Right atrium auricular region (tissue), 2 donors: Measurements from ENCODE around the gene LRRK2. TPM values are rescaled to one million over a fixed set of nuclear protein-coding genes. Genes with fewer than 3 reads are reported as not detected.

Source experiments
- DNase-seq: peaks from one replicate; pipeline ENCODE4 v3.0.0-alpha.2; 2019; ENCODE audit warnings: low spot score
- H3K27ac ChIP-seq, 2 donors: fragments of 200-600 bp; sonication (generic); 1 replicate in 1 of 2; 2 replicates in 1 of 2; pipeline ENCODE4 v1.5.1; 2016 to 2019
- H3K27me3 ChIP-seq, 2 donors: fragments of 200-600 bp; sonication (generic); one replicate each; pipeline versions ENCODE4 v1.5.1 to v1.6.0; 2017 to 2019
- H3K36me3 ChIP-seq: fragments of 200-600 bp; sonication (generic); one replicate; pipeline ENCODE4 v1.5.1; 2016
- H3K4me1 ChIP-seq, 2 donors: fragments of 200-600 bp; sonication (generic); one replicate each; pipeline versions ENCODE4 v1.5.1 to v1.6.0; 2017 to 2019
- H3K4me3 ChIP-seq, 2 donors: fragments of 200-600 bp; sonication (generic); 1 replicate in 1 of 2; 2 replicates in 1 of 2; pipeline ENCODE4 v1.5.1; 2017 to 2019; ENCODE audit warnings: mild to moderate bottlenecking in 1 of 2, moderate library complexity in 1 of 2
- H3K9me3 ChIP-seq, 2 donors: fragments of 200-600 bp; sonication (generic); one replicate each; pipeline ENCODE4 v1.5.1; 2019
- CTCF ChIP-seq, 2 donors: fragments of 200-600 bp; sonication (generic); IDR thresholded peaks; one replicate each; pipeline ENCODE4 v1.5.1; 2019; ENCODE audit warnings: antibody characterized with exemption in 2 of 2
- total RNA-seq, 2 donors: library from RNA; depleted of rRNA; stranded (reverse); fragments of >200 nt; gene quantifications; one replicate each; pipeline ENCODE4 v1.1.0, GENCODE V29; 2016

The LRRK2 gene
- total RNA-seq, 2 donors from 2014 or later: 7.1 to 8.6 TPM

- no peak for TF ChIP-seq CTCF (IDR thresholded peaks at IDR 0.05)
- no peaks in the 10 kb centered on the region for H3K27me3 ChIP-seq
- no peak overlapping the region for H3K27ac ChIP-seq
- peaks cover 38% of the 10 kb centered on the region for H3K36me3 ChIP-seq
- peaks cover 0 to 16% of the 10 kb centered on the region in 2 donors for H3K9me3 ChIP-seq
- H3K4me3 ChIP-seq: no peak overlapping the region
- no peaks in the 10 kb centered on the region for H3K4me1 ChIP-seq
- no peak for DNase-seq
These were observed 102.7 kb downstream of the LRRK2 start for GRCh38 chr12:40327535-40327934.

- peaks cover 38% of the 10 kb centered on the region for H3K36me3 ChIP-seq
- H3K27ac ChIP-seq: no peak overlapping the region
- peaks cover 0 to 16% of the 10 kb centered on the region in 2 donors for H3K9me3 ChIP-seq
- no peak for DNase-seq
- no peaks in the 10 kb centered on the region for H3K27me3 ChIP-seq
- no peaks in the 10 kb centered on the region for H3K4me1 ChIP-seq
- no peak for TF ChIP-seq CTCF (IDR thresholded peaks at IDR 0.05)
- H3K4me3 ChIP-seq: no peak overlapping the region
These were observed 105.4 kb downstream of the LRRK2 start for GRCh38 chr12:40330180-40330579.

GRCh38 chr12:40331886-40332285 is 107.1 kb downstream of the LRRK2 start:
- no peak overlapping the region for H3K4me3 ChIP-seq
- H3K27me3 ChIP-seq: no peaks in the 10 kb centered on the region
- no peak for TF ChIP-seq CTCF (IDR thresholded peaks at IDR 0.05)
- peaks cover 42% of the 10 kb centered on the region for H3K36me3 ChIP-seq
- no peak overlapping the region for H3K27ac ChIP-seq
- no peaks in the 10 kb centered on the region for H3K4me1 ChIP-seq
- DNase-seq: no peak
- H3K9me3 ChIP-seq: peaks cover 0 to 16% of the 10 kb centered on the region in 2 donors

- Histone ChIP-seq H3K4me3 (no peak overlapping the region), H3K36me3 (peaks cover 15% of the 10 kb centered on the region), H3K27ac (no peak overlapping the region), H3K27me3 (no peaks in the 10 kb centered on the region), H3K4me1 (no peaks in the 10 kb centered on the region), H3K9me3 (peaks cover 0 to 2% of the 10 kb centered on the region in 2 donors)
- no peak for DNase-seq
- TF ChIP-seq CTCF (IDR thresholded peaks at IDR 0.05): no peak
These were observed 111.2 kb downstream of the LRRK2 start for GRCh38 chr12:40335991-40336390.

- Histone ChIP-seq H3K27ac (no peak overlapping the region), H3K36me3 (peaks cover 11% of the 10 kb centered on the region), H3K4me3 (no peak overlapping the region), H3K27me3 (no peaks in the 10 kb centered on the region), H3K9me3 (no peaks in the 10 kb centered on the region), H3K4me1 (no peaks in the 10 kb centered on the region)
- DNase-seq: no peak
- peak; percentile 16 to 63 for TF ChIP-seq CTCF (IDR thresholded peaks at IDR 0.05)
These were observed 111.9 kb downstream of the LRRK2 start for GRCh38 chr12:40336573-40337199.

GRCh38 chr12:40338071-40338470 is 113.3 kb downstream of the LRRK2 start:
- H3K27me3 ChIP-seq: no peaks in the 10 kb centered on the region
- H3K36me3 ChIP-seq: peaks cover 11% of the 10 kb centered on the region
- no peaks in the 10 kb centered on the region for H3K9me3 ChIP-seq
- no peaks in the 10 kb centered on the region for H3K4me1 ChIP-seq
- no peak overlapping the region for H3K4me3 ChIP-seq
- TF ChIP-seq CTCF (IDR thresholded peaks at IDR 0.05): no peak
- no peak overlapping the region for H3K27ac ChIP-seq
- no peak for DNase-seq
